ENCODE measurements around the gene BCKDHA.
"Not testable (repeated sequence)": the region's sequence is repeated elsewhere in the genome, so short reads cannot be mapped to it uniquely, and the experiment has no call there.

The BCKDHA gene

GRCh38 chr19:41366089-41366488 lies 31.5 kb upstream of the BCKDHA start:
- DNase-seq (ENCODE audit: low read depth in 2 of 2), result no peak

- DNase-seq (ENCODE audit: low read depth in 2 of 2), result no peak
Observed at GRCh38 chr19:41367848-41368301, 29.7 kb upstream of the BCKDHA start.

- DNase-seq (ENCODE audit: low read depth in 2 of 2), result no peak
Observed at GRCh38 chr19:41369769-41370168, 27.8 kb upstream of the BCKDHA start.

GRCh38 chr19:41371119-41371518 lies 26.5 kb upstream of the BCKDHA start:
- not testable (repeated sequence) for DNase-seq (ENCODE audit: low read depth in 2 of 2)

GRCh38 chr19:41371541-41371940 lies 26.1 kb upstream of the BCKDHA start:
- DNase-seq (ENCODE audit: low read depth in 2 of 2), result no peak

- no peak for DNase-seq (ENCODE audit: low read depth in 2 of 2)
Observed at GRCh38 chr19:41372501-41372900, 25.1 kb upstream of the BCKDHA start.

- no peak for DNase-seq (ENCODE audit: low read depth in 2 of 2)
Observed at GRCh38 chr19:41373993-41374392, 23.6 kb upstream of the BCKDHA start.

GRCh38 chr19:41376241-41376997 lies 21.2 kb upstream of the BCKDHA start, which contains the start of gene TMEM91:
TMEM91 (plus strand) TSS chr19:41376533; CDS start chr19:41378310, 1,777 bp downstream.
- no peak for DNase-seq (ENCODE audit: low read depth in 2 of 2)

GRCh38 chr19:41376998-41377365 lies 20.6 kb upstream of the BCKDHA start:
- no peak for DNase-seq (ENCODE audit: low read depth in 2 of 2)

- DNase-seq (ENCODE audit: low read depth in 2 of 2), result no peak
Observed at GRCh38 chr19:41377977-41378709, 19.5 kb upstream of the BCKDHA start.

- not testable (repeated sequence) for DNase-seq (ENCODE audit: low read depth in 2 of 2)
Observed at GRCh38 chr19:41381536-41381935, 16.1 kb upstream of the BCKDHA start.

- DNase-seq (ENCODE audit: low read depth in 2 of 2), result no peak
Observed at GRCh38 chr19:41384351-41384750, 13.3 kb upstream of the BCKDHA start.

- DNase-seq (ENCODE audit: low read depth in 2 of 2), result no peak
Observed at GRCh38 chr19:41386442-41386841, 11.2 kb upstream of the BCKDHA start.

GRCh38 chr19:41391618-41392017 lies 6.0 kb upstream of the BCKDHA start:
- DNase-seq (ENCODE audit: low read depth in 2 of 2), result no peak

GRCh38 chr19:41392775-41393174 lies 4.8 kb upstream of the BCKDHA start:
- no peak for DNase-seq (ENCODE audit: low read depth in 2 of 2)

GRCh38 chr19:41395355-41395754 lies 2.3 kb upstream of the BCKDHA start:
- no peak for DNase-seq (ENCODE audit: low read depth in 2 of 2)

GRCh38 chr19:41398050-41398418 lies 416 bp downstream of the BCKDHA start:
- DNase-seq (ENCODE audit: low read depth in 2 of 2), result no peak

GRCh38 chr19:41398598-41398997 lies 980 bp downstream of the BCKDHA start:
- no peak for DNase-seq (ENCODE audit: low read depth in 2 of 2)

GRCh38 chr19:41399091-41399490 lies 1.5 kb downstream of the BCKDHA start:
- DNase-seq (ENCODE audit: low read depth in 2 of 2), result no peak

GRCh38 chr19:41399525-41399924 lies 1.9 kb downstream of the BCKDHA start:
- DNase-seq (ENCODE audit: low read depth in 2 of 2), result no peak

GRCh38 chr19:41401483-41401882 lies 3.9 kb downstream of the BCKDHA start:
- DNase-seq (ENCODE audit: low read depth in 2 of 2), result no peak

GRCh38 chr19:41402010-41402409 lies 4.4 kb downstream of the BCKDHA start:
- DNase-seq (ENCODE audit: low read depth in 2 of 2), result no peak
